ENCODE measurements around the gene LMOD2.

LMOD2 gene

DNA sequence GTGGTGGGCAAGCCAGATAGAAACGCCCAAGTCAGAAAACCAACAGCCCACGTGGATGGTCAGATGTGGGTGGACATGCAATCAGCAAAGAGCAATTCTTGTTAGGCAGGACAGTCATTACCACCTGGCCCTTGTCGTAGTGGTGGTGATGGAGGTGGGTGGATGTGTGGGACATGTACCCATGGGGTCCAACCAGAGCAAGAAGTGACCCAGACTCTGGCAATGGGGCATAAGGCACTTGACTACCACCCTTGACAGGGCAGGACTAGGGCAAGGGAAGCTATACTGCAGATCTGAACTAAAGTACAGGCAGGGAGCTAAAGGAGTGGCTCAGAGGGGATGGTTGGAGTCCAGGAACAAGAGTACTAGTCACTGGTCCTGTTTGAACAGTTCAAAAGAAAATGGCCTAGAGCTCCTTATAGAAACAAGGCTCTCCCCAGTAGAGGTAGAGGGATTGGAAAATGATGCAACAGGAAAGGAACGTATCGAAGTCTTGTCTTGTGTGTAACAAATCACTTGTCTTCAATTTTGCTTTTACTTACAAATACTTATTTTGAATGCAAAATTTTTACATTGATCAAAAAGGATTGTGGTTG, 17.6 kb downstream of the LMOD2 start:
- no peak for DNase-seq (ENCODE audit: low read depth, low spot score)

DNA sequence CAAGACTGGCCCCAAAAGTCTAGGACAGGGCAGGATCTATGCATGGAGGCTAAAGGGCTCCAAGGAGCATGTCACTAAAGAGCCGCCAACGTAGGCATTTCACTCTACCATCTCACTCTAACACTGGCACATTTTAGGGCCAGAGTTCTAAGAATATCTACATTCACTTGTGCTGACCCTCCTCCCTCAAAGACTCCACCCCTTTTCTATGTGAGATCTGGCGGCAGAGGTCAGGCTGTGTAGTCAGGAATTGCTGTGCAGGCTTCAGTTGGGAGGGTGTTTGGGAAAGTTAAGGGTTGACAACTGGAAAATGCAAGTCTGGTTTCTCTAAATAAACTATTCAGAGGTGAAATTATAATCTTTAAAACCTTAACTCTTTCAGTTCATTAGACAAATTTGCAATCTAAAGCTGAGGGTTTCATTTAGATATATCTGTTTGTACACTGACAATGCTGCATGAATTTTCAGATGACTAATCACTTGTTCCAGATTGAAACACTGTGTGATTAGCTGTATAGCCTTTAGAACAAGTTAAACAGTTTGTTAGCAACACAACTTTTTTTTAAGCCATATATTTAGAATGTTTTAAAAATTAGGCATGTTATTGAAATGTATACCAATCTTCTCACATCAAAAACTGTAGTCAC, 18.2 kb downstream of the LMOD2 start:
- no peak for DNase-seq (ENCODE audit: low read depth, low spot score)

DNA sequence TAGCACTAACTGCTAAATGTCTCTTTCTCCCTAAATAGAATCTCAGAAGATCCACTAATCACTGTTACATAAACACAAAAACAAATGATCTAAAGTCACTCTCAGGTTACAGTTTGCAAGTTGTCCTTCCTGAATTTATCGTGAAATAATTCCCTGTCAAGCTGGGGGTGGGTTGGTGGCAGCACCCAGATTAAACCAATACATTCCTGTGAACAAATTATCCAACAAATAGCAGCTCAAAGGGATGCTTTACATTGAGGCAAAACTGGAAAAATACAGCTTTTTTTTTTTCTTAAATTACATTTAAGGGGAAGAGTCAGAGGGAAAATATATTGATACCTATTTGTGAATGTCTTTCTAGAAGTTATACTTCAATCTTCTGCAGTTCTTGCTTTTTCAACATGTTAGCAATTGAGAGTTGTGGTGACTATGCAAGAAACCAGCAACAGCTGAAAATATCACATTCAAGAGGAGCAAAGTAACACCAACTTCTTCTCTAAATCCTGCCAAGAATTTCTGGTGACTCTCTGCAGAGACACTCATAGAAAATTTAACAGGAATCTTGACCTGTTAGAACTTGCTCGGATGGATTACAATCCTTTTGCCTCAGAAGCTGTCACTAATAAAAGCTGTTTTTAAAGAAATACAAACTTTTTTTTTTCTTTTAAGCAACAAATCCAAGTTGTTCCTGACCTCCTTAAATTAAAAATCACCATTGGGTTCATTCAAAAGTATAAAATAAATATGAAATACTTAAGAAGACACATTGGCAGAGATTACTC, 18.9 kb downstream of the LMOD2 start:
- DNase-seq (ENCODE audit: low read depth, low spot score): no peak

DNA sequence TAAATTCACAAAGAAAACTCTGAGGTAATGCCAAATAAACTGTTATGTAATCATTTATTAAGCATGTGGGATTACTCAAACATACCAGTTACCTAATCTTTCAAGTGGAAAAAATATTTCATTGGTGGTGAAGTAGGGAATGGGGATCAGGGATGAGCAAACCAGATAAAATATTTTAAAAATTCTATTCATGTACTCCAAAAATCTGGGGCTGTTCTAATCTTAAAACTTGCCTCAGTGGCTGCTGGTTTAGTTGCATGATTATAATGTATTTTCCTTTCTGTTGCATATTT, 19.5 kb downstream of the LMOD2 start:
- DNase-seq (ENCODE audit: low read depth, low spot score): no peak

DNA sequence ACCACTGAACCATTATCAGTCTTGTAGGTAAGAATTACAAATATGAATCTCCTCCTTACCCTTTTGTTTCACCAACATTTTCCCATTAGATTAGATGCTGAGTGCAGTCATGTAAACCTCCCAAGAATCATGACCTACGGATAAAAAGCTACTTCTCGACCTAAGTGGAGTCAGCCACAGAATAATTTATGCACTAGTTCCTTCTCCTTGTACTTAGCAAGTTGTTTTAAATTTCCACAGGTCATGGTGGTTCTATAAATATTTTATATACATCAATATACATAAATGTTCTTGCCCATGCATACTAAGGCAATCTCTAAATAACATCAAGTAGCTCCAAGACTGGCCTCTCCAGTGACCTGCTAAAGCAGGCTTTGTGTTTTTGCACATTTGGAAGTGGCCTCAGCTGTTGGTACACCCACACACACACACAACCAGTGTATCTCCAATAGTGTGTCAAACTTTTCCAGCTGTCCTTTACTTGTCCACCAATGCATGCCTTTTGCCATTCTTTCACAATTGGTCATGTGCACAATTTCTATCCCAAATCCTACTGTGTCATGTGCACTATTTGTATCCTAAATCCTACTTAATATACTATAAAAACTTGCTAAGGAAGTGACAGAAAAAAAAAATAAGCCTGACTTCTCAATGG, 21.5 kb downstream of the LMOD2 start:
- DNase-seq (ENCODE audit: low read depth, low spot score): no peak

DNA sequence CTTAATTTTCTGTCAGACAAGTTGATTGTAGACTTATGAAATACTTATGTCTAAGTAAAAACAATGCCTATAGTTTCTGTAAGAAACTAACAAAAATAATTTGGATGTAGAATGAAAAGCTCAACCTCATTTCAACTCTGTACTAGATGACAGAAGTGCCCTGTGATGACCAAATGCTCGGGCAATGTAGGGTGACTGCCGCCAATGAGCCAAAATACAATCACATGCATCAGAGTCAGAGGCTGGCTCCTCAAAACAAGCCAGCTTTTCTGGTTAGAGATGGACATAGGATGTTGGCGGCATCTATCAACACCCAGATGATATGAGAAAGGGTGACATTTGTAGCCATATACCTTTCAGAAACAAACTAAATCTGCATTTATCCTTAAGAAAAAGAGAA, 23.9 kb downstream of the LMOD2 start:
- no peak for DNase-seq (ENCODE audit: low read depth, low spot score)

- DNase-seq (ENCODE audit: low read depth, low spot score): no peak
Observed at GRCh38 chr7:123680580-123680979, 24.9 kb downstream of the LMOD2 start.

GRCh38 chr7:123681561-123681960, 25.9 kb downstream of the LMOD2 start:
- DNase-seq (ENCODE audit: low read depth, low spot score): no peak

- DNase-seq (ENCODE audit: low read depth, low spot score): no peak
Observed at GRCh38 chr7:123682690-123683089, 27.0 kb downstream of the LMOD2 start.

DNA sequence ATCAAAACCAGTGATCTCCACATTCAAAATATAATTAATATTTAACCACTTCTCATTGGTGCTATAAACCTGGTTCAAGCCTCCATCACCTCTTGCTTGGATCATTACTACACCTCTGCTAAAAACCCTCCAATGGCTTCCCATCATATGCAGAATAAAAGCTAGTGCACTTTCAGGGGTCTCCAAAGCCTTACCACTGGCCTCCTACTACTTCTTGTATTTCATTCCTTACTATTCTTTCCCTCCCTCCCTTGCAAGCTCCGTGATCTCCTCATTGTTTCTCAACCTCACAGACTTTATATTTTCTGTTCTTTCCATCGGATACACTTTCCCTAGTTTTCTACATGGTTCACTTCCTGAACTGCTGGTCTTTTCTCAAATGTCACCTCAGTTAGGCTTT, 31.5 kb downstream of the LMOD2 start:
- no peak for DNase-seq (ENCODE audit: low read depth, low spot score)

- DNase-seq (ENCODE audit: low read depth, low spot score): no peak
Observed at GRCh38 chr7:123687727-123688126, 32.1 kb downstream of the LMOD2 start.

DNA sequence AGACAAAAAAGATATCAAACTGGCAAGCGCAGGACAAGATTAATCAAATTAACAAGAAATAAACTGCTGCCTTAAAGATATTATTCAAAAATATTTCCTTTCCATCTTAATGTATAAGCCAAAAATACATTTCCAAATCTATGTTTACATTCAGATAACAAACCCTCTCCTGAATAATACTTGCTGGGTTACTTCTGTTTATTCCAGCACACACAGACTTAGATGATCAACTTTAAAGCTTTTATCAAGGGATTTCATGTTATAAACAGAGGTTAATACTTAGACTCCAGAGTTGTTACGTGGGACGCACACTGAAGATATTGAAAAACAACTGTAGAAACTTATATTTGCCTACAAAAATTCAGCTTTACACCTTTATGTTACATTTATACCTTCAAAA, 33.6 kb downstream of the LMOD2 start:
- DNase-seq (ENCODE audit: low read depth, low spot score): no peak

GRCh38 chr7:123690550-123690949, 34.9 kb downstream of the LMOD2 start:
- no peak for DNase-seq (ENCODE audit: low read depth, low spot score)

GRCh38 chr7:123692471-123692877, 36.8 kb downstream of the LMOD2 start:
- DNase-seq (ENCODE audit: low read depth, low spot score): peak; percentile 59

GRCh38 chr7:123695944-123696677, 40.4 kb downstream of the LMOD2 start:
- no peak for DNase-seq (ENCODE audit: low read depth, low spot score)

GRCh38 chr7:123705211-123705901, 49.7 kb downstream of the LMOD2 start:
- no peak for DNase-seq (ENCODE audit: low read depth, low spot score)

GRCh38 chr7:123709525-123709924, 53.9 kb downstream of the LMOD2 start:
- no peak for DNase-seq (ENCODE audit: low read depth, low spot score)

- DNase-seq (ENCODE audit: low read depth, low spot score): no peak
Observed at GRCh38 chr7:123710683-123711082, 55.0 kb downstream of the LMOD2 start.

- DNase-seq (ENCODE audit: low read depth, low spot score): no peak
Observed at GRCh38 chr7:123711832-123712293, 56.2 kb downstream of the LMOD2 start.

GRCh38 chr7:123712619-123713018, 57.0 kb downstream of the LMOD2 start:
- no peak for DNase-seq (ENCODE audit: low read depth, low spot score)
